ENCODE data around the gene JAG1.

DNA sequence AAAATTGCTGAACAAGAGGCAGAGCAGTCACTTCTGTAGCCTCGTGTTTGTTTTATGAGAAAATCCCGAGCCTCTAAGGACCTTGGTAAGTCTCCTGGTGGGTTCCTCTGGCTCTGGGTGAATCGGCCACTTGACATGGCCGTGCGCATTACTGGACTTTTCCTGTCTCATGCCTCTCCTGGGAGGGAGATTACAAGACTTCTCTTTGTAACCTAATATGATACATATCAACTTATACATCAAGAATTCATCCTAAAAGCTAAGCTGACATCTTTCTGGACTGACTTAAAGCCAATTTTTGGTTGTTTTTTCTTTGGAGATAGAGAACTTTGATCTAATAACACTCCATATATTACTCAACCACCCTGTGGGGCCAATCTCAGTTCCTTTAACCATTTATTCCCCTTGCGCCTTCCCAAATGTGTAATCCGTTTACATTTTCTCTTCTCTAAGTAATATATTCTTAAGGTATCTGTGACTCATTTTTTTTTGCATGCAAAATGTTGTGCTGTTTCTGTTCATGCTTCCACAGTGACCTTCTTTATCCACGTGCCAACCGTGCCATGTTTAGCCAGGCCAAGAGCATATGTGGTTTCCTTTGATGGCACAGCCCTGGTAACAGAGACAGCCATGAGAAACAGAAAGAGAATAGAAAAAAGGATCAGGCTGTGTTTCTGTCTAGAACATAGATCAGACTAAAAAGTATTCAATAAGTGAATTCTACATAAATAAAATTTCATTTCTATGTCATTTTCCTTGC lies 47.5 kb upstream of the JAG1 start:
- no peak for TF ChIP-seq POLR2A (IDR thresholded peaks at IDR 0.05)
- TF ChIP-seq CTCF (IDR thresholded peaks at IDR 0.05) = no peak
